ENCODE measurements around the gene IGDCC3. TPM values are rescaled to one million over a fixed set of nuclear protein-coding genes. Genes with fewer than 3 reads are reported as not detected.
A peak's percentile ranks its signal among the peaks of the same experiment; 100 is the strongest.

The IGDCC3 gene
- total and polyA plus RNA-seq, 2 donors from 2014 or later: 0.22 to 0.49 TPM

- peak in 4 of 5 donors; percentile 47 to 76 (median 64) for DNase-seq
- intact Hi-C loops (cut with DNase I): no loop called here
- no peak overlapping the region for H3K4me3 ChIP-seq (ENCODE audit: low read length in 3 of 3)
- H3K36me3 ChIP-seq (ENCODE audit: control insufficient read depth in 2 of 3, insufficient read depth in 3 of 3, low read length in 3 of 3): no peaks in the 10 kb centered on the region
- TF ChIP-seq CTCF (IDR thresholded peaks at IDR 0.05; ENCODE audit: borderline replicate concordance, extremely low read depth, insufficient read depth): no peak
- no peak overlapping the region for H3K9ac ChIP-seq (ENCODE audit: low read length in 3 of 3)
- no peaks in the 10 kb centered on the region for H3K9me3 ChIP-seq (ENCODE audit: control insufficient read depth in 2 of 3, insufficient read depth in 1 of 3, low read length in 3 of 3)
- H3K27ac ChIP-seq (ENCODE audit: low read depth in 2 of 2, low read length in 2 of 2): no peak overlapping the region
- no peak for FAIRE-seq
- H3K4me1 ChIP-seq (ENCODE audit: control insufficient read depth in 2 of 3, insufficient read depth in 2 of 3, low read depth in 1 of 3, low read length in 3 of 3): no peaks in the 10 kb centered on the region
- no peaks in the 10 kb centered on the region for H3K27me3 ChIP-seq (ENCODE audit: control insufficient read depth, insufficient read depth, low read length)
Observed at GRCh38 chr15:65414841-65415621, 37.2 kb upstream of the IGDCC3 start.

GRCh38 chr15:65413760-65414144, 36.0 kb upstream of the IGDCC3 start:
- FAIRE-seq (no peak), DNase-seq (peak in 1 of 5 donors; percentile 23)
- Histone ChIP-seq H3K27me3 (ENCODE audit: control insufficient read depth, insufficient read depth, low read length) (no peaks in the 10 kb centered on the region), H3K27ac (ENCODE audit: low read depth in 2 of 2, low read length in 2 of 2) (no peak overlapping the region), H3K4me3 (ENCODE audit: low read length in 3 of 3) (no peak overlapping the region), H3K4me1 (ENCODE audit: control insufficient read depth in 2 of 3, insufficient read depth in 2 of 3, low read depth in 1 of 3, low read length in 3 of 3) (no peaks in the 10 kb centered on the region), H3K36me3 (ENCODE audit: control insufficient read depth in 2 of 3, insufficient read depth in 3 of 3, low read length in 3 of 3) (no peaks in the 10 kb centered on the region), H3K9ac (ENCODE audit: low read length in 3 of 3) (no peak overlapping the region), H3K9me3 (ENCODE audit: control insufficient read depth in 2 of 3, insufficient read depth in 1 of 3, low read length in 3 of 3) (no peaks in the 10 kb centered on the region)
- intact Hi-C loops (cut with DNase I): no loop called here
- no peak for TF ChIP-seq CTCF (IDR thresholded peaks at IDR 0.05; ENCODE audit: borderline replicate concordance, extremely low read depth, insufficient read depth)

DNA sequence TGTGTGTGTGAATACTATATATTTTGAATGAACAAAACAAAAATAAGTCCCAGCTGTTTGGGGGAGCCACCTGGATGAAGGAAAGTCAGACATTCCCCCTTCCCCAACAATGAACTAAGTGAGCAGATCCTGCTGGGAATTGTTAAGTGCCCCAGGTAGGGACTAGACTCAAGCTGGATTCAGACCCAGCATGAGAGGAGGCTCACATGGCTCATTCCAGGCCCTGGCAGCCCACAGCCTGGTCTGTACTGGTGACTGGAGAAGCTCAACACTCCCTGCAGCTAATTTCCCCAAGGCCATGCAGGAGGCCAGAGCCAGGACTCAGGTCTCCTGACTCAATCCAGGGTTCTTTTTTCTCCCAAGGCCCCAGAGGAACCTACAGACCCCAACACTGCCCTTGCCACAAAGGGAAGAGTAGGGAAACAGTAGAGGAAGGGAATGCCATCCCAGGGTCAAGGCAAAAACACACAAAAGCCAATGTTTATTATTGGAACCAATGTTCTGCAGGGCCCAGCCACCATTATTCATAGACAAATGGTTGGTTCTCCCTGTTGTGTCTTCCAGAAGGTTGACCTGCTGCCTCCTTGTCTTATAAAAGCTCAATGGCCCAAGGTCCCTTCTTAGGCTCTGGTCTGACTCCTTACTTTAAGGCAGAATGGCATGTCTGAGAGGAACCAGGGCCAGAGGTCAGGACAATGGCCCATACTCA, 35.4 kb upstream of the IGDCC3 start:
- DNase-seq (peak in 1 of 5 donors; percentile 27), FAIRE-seq (no peak)
- Histone ChIP-seq H3K9me3 (ENCODE audit: control insufficient read depth in 2 of 3, insufficient read depth in 1 of 3, low read length in 3 of 3) (no peaks in the 10 kb centered on the region), H3K4me3 (ENCODE audit: low read length in 3 of 3) (no peak overlapping the region), H3K27me3 (ENCODE audit: control insufficient read depth, insufficient read depth, low read length) (no peaks in the 10 kb centered on the region), H3K27ac (ENCODE audit: low read depth in 2 of 2, low read length in 2 of 2) (no peak overlapping the region), H3K36me3 (ENCODE audit: control insufficient read depth in 2 of 3, insufficient read depth in 3 of 3, low read length in 3 of 3) (no peaks in the 10 kb centered on the region), H3K9ac (ENCODE audit: low read length in 3 of 3) (no peak overlapping the region), H3K4me1 (ENCODE audit: control insufficient read depth in 2 of 3, insufficient read depth in 2 of 3, low read depth in 1 of 3, low read length in 3 of 3) (no peaks in the 10 kb centered on the region)
- no peak for TF ChIP-seq CTCF (IDR thresholded peaks at IDR 0.05; ENCODE audit: borderline replicate concordance, extremely low read depth, insufficient read depth)
- intact Hi-C loops (cut with DNase I): no loop called here
